Spleen (tissue), 7 donors: Measurements from ENCODE around the gene RNF187.

Experiments
- CTCF ChIP-seq, 11 experiments: fragments of 200-600 bp in 7 of 11; fragments of 450-650 bp in 4 of 11; sonication (generic) in 4 of 11; IDR thresholded peaks in 8 of 11; conservative IDR thresholded peaks in 3 of 11; 1 replicate in 7 of 11; 2 replicates in 4 of 11; pipeline versions ENCODE4 v1.4.0 to v1.8.0; 2016 to 2021; ENCODE audit warnings: antibody characterized with exemption in 11 of 11, inconsistent platforms in 4 of 11, mild to moderate bottlenecking in 1 of 11
- POLR2A ChIP-seq, 3 donors: fragments of 450-650 bp; IDR thresholded peaks; one replicate each; pipeline ENCODE4 v1.5.1; 2017; ENCODE audit warnings: antibody characterized with exemption in 3 of 3, mild to moderate bottlenecking in 1 of 3
- donor health status: DM: no; HTN: no; CAD: no; lungs with moderate emphysema.
- donor health status: DM: no; HTN: no; CAD: no.
- donor health status: DM: no; HTN: no; CAD: no.

DNA sequence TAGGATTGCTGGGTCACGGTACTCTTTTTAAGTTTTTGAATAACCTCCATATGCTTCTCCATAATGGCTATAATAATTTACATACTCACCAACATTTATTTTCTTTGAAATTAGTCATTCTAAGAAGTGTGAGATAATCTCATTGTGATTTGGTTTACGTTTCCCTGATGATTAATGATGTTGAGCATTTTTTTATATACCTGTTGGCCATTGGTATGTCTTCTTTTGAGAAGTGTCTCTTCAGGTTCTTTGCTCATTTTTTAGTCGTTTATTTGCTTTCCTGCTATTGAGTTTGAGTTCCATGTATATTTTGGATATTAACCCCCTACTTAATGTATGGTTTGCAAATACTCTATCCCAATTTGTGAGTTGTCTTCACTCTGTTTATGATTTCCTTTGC is 9.3 kb downstream of the RNF187 start:
- no peak for TF ChIP-seq CTCF (IDR thresholded peaks at IDR 0.05 in 8 of 11, conservative IDR thresholded peaks at IDR 0.05 in 3 of 11)
- no peak for TF ChIP-seq POLR2A (IDR thresholded peaks at IDR 0.05)
